ENCODE measurements around the gene KLHL29. TPM values are rescaled to one million over a fixed set of nuclear protein-coding genes. Genes with fewer than 3 reads are reported as not detected.

KLHL29 gene
- total RNA-seq, 2 experiments from 2014 or later = 2.9 to 3.5 TPM

- Mint-ChIP-seq H3K27me3 (peaks cover 51% of the 10 kb centered on the region), H3K4me3 (no peak overlapping the region), H3K9me3 (peaks cover 7% of the 10 kb centered on the region), H3K27ac (no peak overlapping the region), H3K36me3 (ENCODE audit: low read depth) (peaks cover 6% of the 10 kb centered on the region), H3K4me1 (peaks cover 26% of the 10 kb centered on the region)
- DNase-seq = no peak
- CTCF ChIA-PET = no interaction called here
- POLR2A ChIA-PET = no interaction called here
These were observed 6.5 kb upstream of the KLHL29 start for GRCh38 chr2:23378496-23378895.

GRCh38 chr2:23379220-23379695, 5.7 kb upstream of the KLHL29 start:
- Mint-ChIP-seq H3K4me3 (no peak overlapping the region), H3K9me3 (peaks cover 7% of the 10 kb centered on the region), H3K27ac (no peak overlapping the region), H3K4me1 (peaks cover 28% of the 10 kb centered on the region), H3K36me3 (ENCODE audit: low read depth) (peaks cover 6% of the 10 kb centered on the region), H3K27me3 (peaks cover 54% of the 10 kb centered on the region)
- POLR2A ChIA-PET = no interaction called here
- CTCF ChIA-PET = no interaction called here
- DNase-seq = no peak

GRCh38 chr2:23380562-23381065, 4.4 kb upstream of the KLHL29 start:
- peak; percentile 62 for DNase-seq
- ChIA-PET CTCF (no interaction called here), POLR2A (no interaction called here)
- peaks cover 31% of the 10 kb centered on the region for H3K4me1 Mint-ChIP-seq
- peaks cover 49% of the 10 kb centered on the region for H3K27me3 Mint-ChIP-seq
- peaks cover 7% of the 10 kb centered on the region for H3K9me3 Mint-ChIP-seq
- H3K36me3 Mint-ChIP-seq (ENCODE audit: low read depth) = peaks cover 6% of the 10 kb centered on the region
- peak overlapping the region; percentile 55 for H3K4me3 Mint-ChIP-seq
- peak overlapping the region; percentile 93 for H3K27ac Mint-ChIP-seq

- POLR2A ChIA-PET = no interaction called here
- H3K4me3 Mint-ChIP-seq = peak overlapping the region; percentile 55
- H3K27me3 Mint-ChIP-seq = peaks cover 46% of the 10 kb centered on the region
- DNase-seq = peak; percentile 14
- H3K27ac Mint-ChIP-seq = peak overlapping the region; percentile 93
- H3K4me1 Mint-ChIP-seq = peaks cover 28% of the 10 kb centered on the region
- CTCF ChIA-PET = no interaction called here
- H3K9me3 Mint-ChIP-seq = peaks cover 7% of the 10 kb centered on the region
- peaks cover 6% of the 10 kb centered on the region for H3K36me3 Mint-ChIP-seq (ENCODE audit: low read depth)
These were observed 3.9 kb upstream of the KLHL29 start for GRCh38 chr2:23381084-23381483.

GRCh38 chr2:23381485-23381884, 3.5 kb upstream of the KLHL29 start:
- H3K4me3 Mint-ChIP-seq = no peak overlapping the region
- DNase-seq = no peak
- peaks cover 48% of the 10 kb centered on the region for H3K27me3 Mint-ChIP-seq
- CTCF ChIA-PET = no interaction called here
- H3K36me3 Mint-ChIP-seq (ENCODE audit: low read depth) = peaks cover 6% of the 10 kb centered on the region
- POLR2A ChIA-PET = no interaction called here
- H3K27ac Mint-ChIP-seq = peak overlapping the region; percentile 62
- peaks cover 28% of the 10 kb centered on the region for H3K4me1 Mint-ChIP-seq
- peaks cover 7% of the 10 kb centered on the region for H3K9me3 Mint-ChIP-seq

- Mint-ChIP-seq H3K27ac (no peak overlapping the region), H3K36me3 (ENCODE audit: low read depth) (peaks cover 6% of the 10 kb centered on the region), H3K27me3 (peaks cover 53% of the 10 kb centered on the region), H3K9me3 (peaks cover 7% of the 10 kb centered on the region), H3K4me1 (peaks cover 31% of the 10 kb centered on the region), H3K4me3 (no peak overlapping the region)
- ChIA-PET POLR2A (no interaction called here), CTCF (interaction anchor here (0.7 to 1.3 kb wide), 2 partner anchors 10 to 13 kb away, joined by 3 read pairs; no protein-coding TSS in a partner anchor)
- DNase-seq = no peak
These were observed 1.9 kb upstream of the KLHL29 start for GRCh38 chr2:23383100-23383499.

GRCh38 chr2:23385351-23385747, 370 bp downstream of the KLHL29 start:
- H3K4me3 Mint-ChIP-seq = no peak overlapping the region
- ChIA-PET POLR2A (no interaction called here), CTCF (interaction anchor here (0.8 kb wide), 1 partner anchor 50 kb away, joined by 5 read pairs; no protein-coding TSS in a partner anchor)
- H3K27ac Mint-ChIP-seq = no peak overlapping the region
- H3K36me3 Mint-ChIP-seq (ENCODE audit: low read depth) = peaks cover 3% of the 10 kb centered on the region
- peaks cover 5% of the 10 kb centered on the region for H3K9me3 Mint-ChIP-seq
- peaks cover 27% of the 10 kb centered on the region for H3K4me1 Mint-ChIP-seq
- no peak for DNase-seq
- H3K27me3 Mint-ChIP-seq = peaks cover 71% of the 10 kb centered on the region

- ChIA-PET POLR2A (no interaction called here), CTCF (no interaction called here)
- peaks cover 23% of the 10 kb centered on the region for H3K4me1 Mint-ChIP-seq
These were observed 864 bp downstream of the KLHL29 start for GRCh38 chr2:23385748-23386338.

GRCh38 chr2:23386339-23387220, 1.6 kb downstream of the KLHL29 start:
- H3K4me1 Mint-ChIP-seq = peaks cover 20% of the 10 kb centered on the region
- H3K36me3 Mint-ChIP-seq (ENCODE audit: low read depth) = no peaks in the 10 kb centered on the region
- CTCF ChIA-PET = no interaction called here
- H3K4me3 Mint-ChIP-seq = peak overlapping the region; percentile 80
- H3K27me3 Mint-ChIP-seq = peaks cover 70% of the 10 kb centered on the region
- no peaks in the 10 kb centered on the region for H3K9me3 Mint-ChIP-seq
- peak; percentile 8 for DNase-seq
- POLR2A ChIA-PET = no interaction called here
- H3K27ac Mint-ChIP-seq = no peak overlapping the region

More at GRCh38 chr2:23385748-23386338, 864 bp downstream of the KLHL29 start:
- H3K9me3 Mint-ChIP-seq = peaks cover under 1% of the 10 kb centered on the region
- peaks cover under 1% of the 10 kb centered on the region for H3K36me3 Mint-ChIP-seq (ENCODE audit: low read depth)
- H3K4me3 Mint-ChIP-seq = peak overlapping the region; percentile 80
- H3K27me3 Mint-ChIP-seq = peaks cover 71% of the 10 kb centered on the region
- H3K27ac Mint-ChIP-seq = no peak overlapping the region
- no peak for DNase-seq

GRCh38 chr2:23387221-23387550, 2.2 kb downstream of the KLHL29 start:
- Mint-ChIP-seq H3K36me3 (ENCODE audit: low read depth) (no peaks in the 10 kb centered on the region), H3K4me3 (peak overlapping the region; percentile 80), H3K27me3 (peaks cover 71% of the 10 kb centered on the region), H3K9me3 (no peaks in the 10 kb centered on the region), H3K27ac (no peak overlapping the region), H3K4me1 (peaks cover 18% of the 10 kb centered on the region)
- POLR2A ChIA-PET = no interaction called here
- CTCF ChIA-PET = no interaction called here
- DNase-seq = no peak

GRCh38 chr2:23387845-23388244, 2.9 kb downstream of the KLHL29 start:
- POLR2A ChIA-PET = no interaction called here
- CTCF ChIA-PET = no interaction called here
- H3K36me3 Mint-ChIP-seq (ENCODE audit: low read depth) = no peaks in the 10 kb centered on the region
- peaks cover 18% of the 10 kb centered on the region for H3K4me1 Mint-ChIP-seq
- no peaks in the 10 kb centered on the region for H3K9me3 Mint-ChIP-seq
- H3K27me3 Mint-ChIP-seq = peaks cover 69% of the 10 kb centered on the region
- no peak overlapping the region for H3K4me3 Mint-ChIP-seq
- DNase-seq = no peak
- no peak overlapping the region for H3K27ac Mint-ChIP-seq

GRCh38 chr2:23388294-23388693, 3.3 kb downstream of the KLHL29 start:
- peaks cover 69% of the 10 kb centered on the region for H3K27me3 Mint-ChIP-seq
- H3K36me3 Mint-ChIP-seq (ENCODE audit: low read depth) = no peaks in the 10 kb centered on the region
- no peak overlapping the region for H3K27ac Mint-ChIP-seq
- no peaks in the 10 kb centered on the region for H3K9me3 Mint-ChIP-seq
- peaks cover 18% of the 10 kb centered on the region for H3K4me1 Mint-ChIP-seq
- ChIA-PET CTCF (no interaction called here), POLR2A (no interaction called here)
- no peak for DNase-seq
- H3K4me3 Mint-ChIP-seq = no peak overlapping the region

- Mint-ChIP-seq H3K4me1 (peaks cover 21% of the 10 kb centered on the region), H3K36me3 (ENCODE audit: low read depth) (no peaks in the 10 kb centered on the region), H3K4me3 (no peak overlapping the region), H3K9me3 (no peaks in the 10 kb centered on the region), H3K27me3 (peaks cover 68% of the 10 kb centered on the region), H3K27ac (no peak overlapping the region)
- ChIA-PET CTCF (no interaction called here), POLR2A (no interaction called here)
- DNase-seq = no peak
These were observed 4.0 kb downstream of the KLHL29 start for GRCh38 chr2:23388756-23389514.
